Stimulated activated CD4-positive, alpha-beta T cell treated with anti-CD3 and anti-CD28 coated beads, TNF-alpha, amount 100 ng/mL, for 48 hours (primary cell): ENCODE data around the gene SPOCD1.
"Not testable (repeated sequence)": the region's sequence is repeated elsewhere in the genome, so short reads cannot be mapped to it uniquely, and the experiment has no call there.

Experiments
- DNase-seq, 3 donors: peaks; one replicate each; pipeline ENCODE4 v3.0.0-alpha.2; 2020; ENCODE audit warnings: low read depth in 3 of 3

Gene SPOCD1

GRCh38 chr1:31830065-31830464 is 14.2 kb upstream of the SPOCD1 start:
- DNase-seq: no peak

DNA sequence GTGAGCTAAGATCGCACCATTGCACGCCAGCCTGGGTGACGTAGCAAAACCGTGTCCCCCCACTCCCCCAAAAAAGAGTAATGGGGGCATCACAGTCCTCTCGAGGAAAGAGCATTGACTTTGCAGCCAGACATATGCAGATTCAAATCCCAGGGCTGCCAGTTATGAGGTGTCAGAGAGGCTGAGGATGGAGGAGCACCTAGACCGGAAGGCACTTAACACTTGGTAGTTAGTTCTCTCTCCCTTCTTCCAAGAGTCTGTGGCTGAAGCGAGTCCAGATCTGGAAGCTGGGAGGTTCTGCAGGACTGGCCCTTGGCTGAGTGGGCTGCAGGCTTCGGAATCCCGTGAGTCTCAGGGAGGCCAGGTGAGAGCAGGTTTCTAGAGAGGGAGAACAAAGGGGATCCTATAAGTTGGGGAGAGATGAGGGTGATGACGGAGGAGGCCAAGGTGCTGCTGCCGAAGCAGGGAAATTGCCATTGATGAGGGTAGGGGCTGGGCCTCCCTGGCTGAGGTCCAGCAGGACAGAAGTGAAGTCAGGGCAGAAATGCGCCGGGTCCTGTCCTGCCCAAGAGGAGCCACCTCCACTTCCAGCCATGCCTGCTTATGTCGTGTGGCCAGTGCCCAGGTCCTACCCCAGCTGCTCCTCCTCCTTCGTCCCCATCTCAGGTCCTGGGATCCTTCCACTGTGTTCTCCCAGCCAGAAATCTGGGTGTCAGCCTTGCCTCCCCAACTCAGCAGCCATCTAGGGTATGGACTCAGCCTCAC is 13.3 kb upstream of the SPOCD1 start:
- no peak for DNase-seq

DNA sequence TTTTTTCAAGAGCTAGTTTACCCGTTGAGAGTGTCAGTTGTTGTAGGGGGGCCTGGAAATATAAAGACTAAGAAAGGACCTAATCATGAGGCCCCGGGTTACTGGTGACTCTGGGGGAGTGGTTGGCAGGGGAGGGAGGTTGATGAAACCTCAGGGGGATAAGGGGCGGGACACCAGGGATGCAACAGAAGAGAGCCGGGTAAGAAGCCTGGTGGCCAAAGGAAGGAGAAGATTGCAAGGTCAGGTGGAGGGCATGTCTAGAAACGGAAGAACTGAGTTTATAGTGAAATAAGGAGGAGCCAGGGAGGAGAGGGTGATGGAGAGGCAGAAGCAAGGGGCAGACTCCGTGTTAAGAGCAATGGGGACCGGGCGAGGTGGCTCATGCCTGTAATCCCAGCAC is 12.5 kb upstream of the SPOCD1 start:
- no peak for DNase-seq

DNA sequence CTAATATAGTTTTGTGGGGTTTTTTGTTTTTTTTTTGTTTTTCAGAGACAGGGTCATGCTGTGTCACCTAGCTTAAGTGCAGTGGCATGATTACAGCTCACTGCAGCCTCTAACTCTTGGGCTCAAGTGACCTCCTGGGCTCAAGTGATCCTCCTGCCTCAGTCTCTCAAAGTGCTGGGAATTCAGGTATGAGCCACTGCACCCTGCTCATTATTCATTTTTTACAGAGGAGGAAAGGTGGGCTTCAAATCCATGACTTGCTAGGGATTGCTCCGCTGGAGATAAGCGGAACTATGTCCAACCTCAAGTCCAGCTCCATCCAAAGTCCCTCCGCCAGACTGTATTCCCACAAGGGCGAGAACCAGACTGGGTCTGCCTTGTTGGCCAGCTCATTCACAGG is 8.0 kb upstream of the SPOCD1 start:
- no peak for DNase-seq

DNA sequence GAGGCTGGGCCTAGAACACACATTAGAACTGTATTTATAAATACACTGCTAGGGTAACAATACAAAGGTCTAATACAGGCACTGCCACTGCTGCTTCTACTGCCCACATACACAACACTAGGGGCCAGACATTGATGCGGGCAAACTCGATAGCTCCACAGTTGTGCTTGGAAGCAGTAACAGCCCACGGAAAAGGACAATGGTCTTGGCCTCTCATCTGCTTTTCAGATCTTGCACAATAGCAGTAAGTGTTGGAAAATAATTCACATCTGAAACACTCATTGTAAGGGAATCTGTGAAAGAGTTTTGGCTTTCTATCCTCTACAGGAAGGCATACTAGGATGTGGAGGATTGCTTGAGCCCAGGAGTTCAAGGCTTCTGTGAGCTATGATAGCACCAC is 6.9 kb upstream of the SPOCD1 start:
- no peak for DNase-seq

GRCh38 chr1:31820196-31820595 is 4.4 kb upstream of the SPOCD1 start:
- DNase-seq: not testable (repeated sequence)

DNA sequence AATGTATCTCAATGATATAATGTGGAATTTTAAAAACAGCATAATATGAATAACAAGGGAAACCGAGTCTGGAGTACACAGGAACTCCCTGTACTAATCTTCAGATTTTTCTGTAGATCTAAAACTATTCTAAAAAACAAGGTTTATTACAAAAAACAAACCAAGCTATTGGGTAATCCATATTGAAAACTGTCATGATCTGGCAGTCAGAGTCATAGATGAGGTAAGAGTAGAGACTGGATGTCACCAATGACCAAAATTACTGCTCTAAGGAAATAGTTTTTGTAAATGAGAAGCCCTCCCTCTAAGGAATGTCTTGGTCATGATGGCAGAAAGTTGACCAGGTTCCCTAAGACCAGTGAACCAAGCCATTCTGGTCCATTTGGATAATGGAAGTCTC is 2.4 kb upstream of the SPOCD1 start:
- no peak for DNase-seq

GRCh38 chr1:31816947-31817346 is 1.1 kb upstream of the SPOCD1 start:
- DNase-seq: not testable (repeated sequence)

DNA sequence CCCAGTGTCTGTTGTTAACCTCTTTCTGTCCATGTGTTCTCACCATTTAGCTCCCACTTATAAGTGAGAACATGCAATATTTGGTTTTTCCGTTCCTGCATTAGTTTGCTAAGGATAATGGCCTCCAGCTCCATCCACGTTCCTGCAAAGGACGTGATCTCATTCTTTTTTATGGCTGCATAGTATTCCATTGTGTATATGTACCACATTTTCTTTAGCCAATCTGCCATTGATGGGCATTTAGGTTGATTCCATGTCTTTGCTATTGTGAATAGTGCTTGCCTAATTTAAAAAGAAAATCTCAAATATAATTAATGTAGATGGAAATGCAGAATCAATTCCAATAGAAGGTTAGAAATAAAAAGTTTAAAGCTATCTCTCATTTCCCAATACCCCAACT is 679 bp upstream of the SPOCD1 start:
- DNase-seq: not testable (repeated sequence)

GRCh38 chr1:31815307-31815645 is 546 bp downstream of the SPOCD1 start:
- no peak for DNase-seq

DNA sequence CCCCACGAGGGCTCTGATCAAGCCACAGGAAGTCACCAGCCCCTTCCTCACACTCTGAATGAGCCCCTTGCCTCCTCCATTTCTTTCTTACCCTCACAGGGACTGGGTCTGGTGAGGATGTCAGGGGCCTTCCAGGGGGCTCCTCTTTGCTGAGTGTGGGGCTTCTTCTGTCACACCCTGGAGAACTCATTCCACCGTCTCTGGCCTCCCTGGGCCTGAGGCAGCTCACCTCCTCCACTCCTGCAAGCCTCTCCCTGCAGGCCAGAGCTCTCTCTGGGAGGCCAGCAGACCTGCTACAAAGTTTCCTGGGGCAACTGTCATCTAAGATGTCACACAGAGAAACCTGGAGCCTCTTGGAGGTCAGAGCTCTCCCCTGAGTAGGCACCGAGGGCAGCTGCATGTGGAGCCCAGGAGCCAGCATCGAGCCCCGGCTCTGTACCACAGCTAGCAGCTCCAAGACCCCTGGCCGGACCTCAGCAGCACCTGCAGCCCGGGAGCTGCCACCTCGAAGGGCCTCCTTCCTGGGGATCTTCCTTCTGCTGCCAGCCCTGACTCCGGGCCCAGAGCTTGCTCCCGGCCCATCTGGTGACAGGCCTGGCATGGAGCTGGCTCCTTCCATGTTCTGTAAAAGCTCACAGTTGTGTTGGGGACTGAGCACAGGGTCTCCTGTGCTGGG is 1.1 kb downstream of the SPOCD1 start:
- DNase-seq: no peak

DNA sequence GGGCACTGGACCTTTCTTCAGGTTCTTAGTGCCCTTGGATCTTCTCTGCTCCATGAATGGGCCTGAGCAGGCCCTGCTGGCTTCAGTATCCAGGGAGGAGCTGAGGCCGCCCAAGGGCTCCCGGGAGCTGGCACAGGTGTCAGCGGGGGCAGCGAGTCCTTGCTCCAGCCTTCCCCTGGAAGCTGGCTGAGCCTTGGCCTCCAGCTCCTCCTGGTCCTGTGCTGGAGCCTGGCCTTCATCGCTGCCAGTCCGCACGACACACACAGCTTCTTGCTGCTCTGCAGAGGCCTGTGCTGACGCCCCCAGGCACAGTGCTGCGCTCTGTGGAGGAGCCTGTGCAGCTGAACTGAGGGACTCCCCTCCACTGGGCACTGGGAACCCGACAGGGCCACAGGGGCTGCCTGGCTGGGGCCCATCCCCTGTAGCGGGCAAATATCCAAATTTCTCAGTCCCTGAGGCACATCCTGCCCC is 1.7 kb downstream of the SPOCD1 start:
- no peak for DNase-seq

- DNase-seq: no peak
Observed at GRCh38 chr1:31812158-31812829, 3.5 kb downstream of the SPOCD1 start.

DNA sequence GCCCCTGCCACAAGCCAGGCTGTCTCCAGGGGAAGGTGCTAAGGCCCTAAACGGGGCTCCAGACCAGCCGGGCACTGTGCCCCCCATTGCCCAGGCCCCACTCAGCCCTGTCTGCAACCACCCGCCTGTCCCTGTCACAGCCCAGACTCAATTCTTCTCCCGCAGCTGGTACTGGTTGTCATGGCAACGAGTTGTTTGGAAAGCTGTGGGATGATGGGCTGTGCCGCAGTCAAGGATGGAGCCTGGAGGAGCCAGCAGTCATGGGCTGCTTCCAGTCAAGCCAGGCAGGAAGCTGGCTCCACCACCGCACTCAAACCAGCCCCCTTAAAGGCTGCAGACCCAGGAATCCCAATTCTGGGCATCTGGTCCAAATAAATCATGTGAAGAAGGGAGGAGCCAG is 4.2 kb downstream of the SPOCD1 start:
- DNase-seq: no peak

- DNase-seq: no peak
Observed at GRCh38 chr1:31809698-31810097, 6.1 kb downstream of the SPOCD1 start.

DNA sequence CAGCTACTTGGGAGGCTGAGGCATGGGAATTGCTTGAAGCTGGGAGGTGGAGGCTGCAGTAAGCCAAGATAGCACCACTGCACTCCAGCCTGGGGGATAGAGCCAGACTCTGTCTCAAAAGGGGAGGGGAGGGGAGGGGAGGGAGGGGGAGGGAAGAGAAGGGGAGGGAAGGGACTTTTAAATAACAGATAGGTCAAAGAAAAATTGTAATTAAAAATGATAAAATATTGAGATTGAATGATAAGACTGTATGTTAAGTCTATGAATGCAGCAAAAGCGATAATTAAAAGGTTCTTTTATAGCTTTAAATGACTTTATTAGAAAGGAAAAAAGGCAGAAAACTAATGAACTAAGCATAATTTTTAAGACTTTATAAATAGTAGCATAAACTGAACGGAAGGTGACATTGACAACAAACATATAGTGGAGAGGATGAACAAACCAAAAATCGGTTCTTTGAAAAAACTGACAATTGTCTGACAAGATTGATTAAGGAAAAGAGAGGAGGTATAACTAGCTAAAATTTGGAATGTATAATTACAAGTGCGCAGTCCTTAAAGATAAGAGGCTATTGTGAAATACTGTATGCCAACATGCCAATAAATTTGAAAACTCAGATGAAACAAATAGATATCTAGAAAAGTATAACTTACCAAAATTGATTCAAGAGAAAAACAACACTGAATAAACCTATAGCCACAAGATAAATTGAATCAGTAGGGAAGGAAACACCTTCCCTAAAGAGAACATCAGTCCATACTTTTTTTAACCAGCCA is 8.4 kb downstream of the SPOCD1 start:
- no peak for DNase-seq

DNA sequence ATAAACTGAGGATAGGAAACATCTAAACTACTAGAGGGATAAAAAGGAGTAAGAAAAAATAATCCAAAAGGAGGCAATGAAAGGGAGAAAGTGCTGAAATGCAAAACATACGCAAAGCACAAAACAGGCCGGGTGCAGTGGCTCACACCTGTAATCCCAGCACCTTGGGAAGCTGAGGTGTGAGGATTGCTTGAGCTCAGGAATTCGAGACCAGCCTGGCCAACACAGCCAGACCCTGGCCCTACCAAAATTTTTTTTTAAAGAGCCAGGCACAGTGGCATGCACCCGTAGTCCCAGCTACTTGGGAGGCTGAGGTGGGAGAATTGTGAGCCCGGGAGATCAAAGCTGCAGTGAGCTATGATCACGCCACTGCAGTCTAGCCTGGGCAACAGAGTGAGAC is 10.5 kb downstream of the SPOCD1 start:
- DNase-seq: no peak

GRCh38 chr1:31804098-31804497 is 11.7 kb downstream of the SPOCD1 start:
- DNase-seq: no peak

DNA sequence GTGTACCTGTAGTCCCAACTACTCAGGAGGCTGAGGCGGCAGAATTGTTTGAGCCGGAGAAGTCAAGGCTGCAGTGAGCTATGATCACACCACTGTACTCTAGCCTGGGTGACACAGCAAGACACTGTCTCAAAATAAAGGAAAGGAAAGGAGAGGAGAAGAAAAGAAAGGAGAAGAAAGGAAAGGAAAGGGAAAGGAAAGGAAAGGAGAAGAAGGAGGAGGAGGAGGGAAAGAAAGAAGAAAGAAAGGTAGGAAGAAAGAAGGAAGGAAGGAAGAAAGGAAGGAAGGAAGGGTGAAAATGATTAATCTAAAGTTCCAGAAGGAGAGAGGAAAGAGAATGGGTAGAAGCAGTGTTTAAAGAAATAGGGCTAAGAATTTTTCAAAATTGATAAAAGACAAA is 12.2 kb downstream of the SPOCD1 start:
- DNase-seq: no peak

DNA sequence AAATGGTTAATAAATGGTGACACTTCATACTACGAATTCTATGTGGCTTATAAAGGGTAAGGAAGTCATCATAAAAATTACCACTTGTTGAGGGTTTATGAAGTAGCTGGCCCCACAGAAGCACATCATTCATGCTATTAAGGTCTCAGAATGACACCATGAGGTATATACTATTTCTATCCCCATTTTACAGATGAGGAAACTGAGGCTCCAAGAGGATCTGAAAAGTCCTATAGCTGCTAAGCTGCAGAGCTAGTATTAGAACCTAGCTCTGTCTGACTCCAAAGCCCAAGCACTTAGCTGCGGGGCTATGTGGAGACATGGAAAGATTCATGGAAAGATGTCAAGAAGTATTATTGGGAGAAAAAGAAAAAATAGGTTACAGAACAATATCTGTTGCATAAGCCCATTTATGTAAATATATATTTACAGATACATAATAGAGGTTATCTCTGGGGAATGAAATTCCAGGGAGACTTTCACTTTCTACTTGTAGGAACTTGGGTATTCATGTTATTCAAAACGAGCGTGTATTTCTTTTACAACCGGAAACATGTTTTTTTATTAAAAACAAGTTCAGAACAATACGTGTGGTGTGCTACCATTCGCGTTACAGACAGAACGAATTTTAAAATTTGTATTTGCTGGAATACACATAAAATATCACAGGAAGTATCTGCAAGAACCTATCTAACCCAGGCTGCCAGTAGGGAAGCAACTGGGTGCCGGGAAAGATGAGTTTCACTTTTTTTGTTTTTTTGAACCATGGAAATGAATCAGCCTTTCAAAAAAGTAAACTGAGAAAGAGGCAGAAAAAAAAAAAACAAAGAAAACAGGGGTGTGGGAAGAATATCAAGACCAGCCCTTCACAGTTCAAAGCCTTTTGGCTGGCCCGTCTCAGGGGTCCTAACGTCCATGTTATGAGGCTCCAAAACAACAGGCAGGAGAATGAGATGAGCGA is 13.4 kb downstream of the SPOCD1 start:
- no peak for DNase-seq

- no peak for DNase-seq
Observed at GRCh38 chr1:31801458-31801857, 14.4 kb downstream of the SPOCD1 start.
